ENCODE data around the gene C9orf153.

- TF ChIP-seq CTCF (IDR thresholded peaks at IDR 0.05 in 2 of 3, conservative IDR thresholded peaks at IDR 0.05 in 1 of 3; ENCODE audit: borderline replicate concordance in 1 of 3, insufficient read depth in 1 of 3, low read depth in 2 of 3, low read length in 2 of 3): no peak
- TF ChIP-seq POLR2AphosphoS5 (IDR thresholded peaks at IDR 0.05; ENCODE audit: low read depth, low read length): no peak
- no peak for TF ChIP-seq SIN3A (IDR thresholded peaks at IDR 0.05; ENCODE audit: low read depth)
Measured at GRCh38 chr9:86272221-86272620, 12.8 kb upstream of the C9orf153 start.

Measured in HCT116 (cell line).